ENCODE results near the gene FAM98C. TPM values are rescaled to one million over a fixed set of nuclear protein-coding genes. Genes with fewer than 3 reads are reported as not detected.

FAM98C gene
- total and polyA plus RNA-seq, 5 donors from 2014 or later: 17.2 to 41.3 (median 20.0) TPM

DNA sequence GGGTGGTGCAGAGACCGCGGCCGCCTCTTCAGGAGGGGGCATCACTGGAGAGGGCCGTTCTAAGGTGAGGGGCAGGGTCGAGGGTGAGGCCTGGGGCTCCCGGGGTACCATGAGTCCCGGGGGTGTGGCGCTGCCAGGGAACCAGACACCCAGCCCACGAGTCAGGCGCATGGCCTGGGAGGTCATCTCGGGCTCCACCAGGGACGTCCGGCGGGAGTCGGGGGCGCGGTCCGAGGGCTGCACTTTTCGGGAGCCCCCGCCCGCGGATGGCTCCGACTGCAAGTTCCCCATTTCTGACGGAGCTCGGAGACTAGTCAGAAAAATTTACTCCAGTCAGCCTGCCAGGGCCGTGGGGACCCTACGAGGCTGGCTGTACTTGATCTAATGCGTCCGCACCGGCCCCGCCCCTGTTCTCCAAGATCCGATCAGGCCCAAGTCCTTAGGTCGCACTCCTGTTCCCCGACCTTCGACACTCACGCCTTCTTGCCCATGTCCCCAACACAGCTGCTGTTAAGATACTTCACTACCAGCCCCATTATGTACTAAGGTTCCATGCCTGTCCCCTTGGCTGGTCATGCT is 15.8 kb upstream of the FAM98C start:
- Mint-ChIP-seq H3K36me3 (peaks cover 27% of the 10 kb centered on the region), H3K27ac (peak overlapping the region; percentile 68 to 94 (median 84)), H3K9me3 (peaks cover 0 to 2% (median 0%) of the 10 kb centered on the region in 7 donors), H3K4me1 (peaks cover 0 to 25% (median 7%) of the 10 kb centered on the region in 4 donors), H3K4me3 (peak overlapping the region; percentile 89 to 94 (median 92)), H3K27me3 (peaks cover 39% of the 10 kb centered on the region)
- Histone ChIP-seq H3K27ac (ENCODE audit: insufficient read depth, low read length, poor library complexity, severe bottlenecking) (no peak overlapping the region), H3K4me1 (ENCODE audit: control insufficient read depth, insufficient read depth, low read length, poor library complexity, severe bottlenecking) (peaks cover 39% of the 10 kb centered on the region), H3K27me3 (ENCODE audit: control insufficient read depth, insufficient read depth, low read length) (peaks cover 4% of the 10 kb centered on the region), H3K4me3 (ENCODE audit: low read depth, low read length) (peak overlapping the region; percentile 69), H3K9me3 (ENCODE audit: control insufficient read depth in 2 of 2, low read length in 2 of 2) (no peaks in the 10 kb centered on the region), H3K36me3 (ENCODE audit: control insufficient read depth, insufficient read depth, low read length) (peaks cover 23% of the 10 kb centered on the region)
- DNase-seq (no peak), ATAC-seq (ENCODE audit: low read depth in 2 of 2) (peak in 1 of 2 donors; percentile 16)

DNA sequence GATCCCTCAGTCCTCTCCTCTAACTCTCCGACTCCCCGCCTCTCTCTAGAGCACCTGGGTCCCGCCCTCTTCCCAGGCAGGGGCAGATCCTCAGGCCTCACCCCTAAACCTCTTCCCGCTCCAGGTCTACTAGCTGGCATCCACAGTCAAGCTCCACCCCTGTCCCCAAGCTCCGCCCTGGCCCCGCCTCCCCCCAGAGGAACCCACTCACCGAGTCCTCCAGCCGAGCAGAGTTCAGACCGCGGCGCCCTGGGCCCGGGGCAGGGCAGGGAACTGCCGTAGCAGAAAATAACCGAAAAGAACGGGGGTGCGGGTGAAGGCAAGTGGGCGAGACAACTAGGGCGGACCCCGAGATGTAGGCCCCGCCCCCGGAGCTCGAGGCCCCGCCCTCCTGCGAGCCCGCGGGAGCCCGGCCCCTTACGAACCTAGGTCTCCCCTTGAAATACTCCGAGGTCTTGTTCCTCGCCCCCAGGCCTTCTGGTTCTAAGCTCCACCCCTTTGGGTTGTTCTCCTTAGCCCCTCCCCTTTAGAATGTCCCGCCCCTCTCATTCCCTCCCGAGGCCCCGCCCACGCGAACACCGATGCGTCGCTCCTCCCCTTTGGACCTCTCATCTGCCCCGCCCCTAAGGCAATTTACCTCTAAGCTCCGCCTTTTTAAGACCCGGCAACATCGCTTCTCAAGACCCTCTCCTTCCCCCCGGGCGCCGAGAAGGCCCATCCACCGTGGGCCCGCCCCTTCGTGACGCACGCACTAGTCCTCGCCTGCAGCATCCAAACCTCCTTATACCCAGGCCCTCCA is 15.1 kb upstream of the FAM98C start, which contains the start of gene GGN:
GGN (minus strand) TSS at position 485 of the 799 bp plus-strand sequence. CDS start 773 bp downstream, outside the sequence.
- H3K27me3 Mint-ChIP-seq: peaks cover 42% of the 10 kb centered on the region
- Histone ChIP-seq H3K27me3 (ENCODE audit: control insufficient read depth, insufficient read depth, low read length) (peaks cover 4% of the 10 kb centered on the region), H3K9me3 (ENCODE audit: control insufficient read depth in 2 of 2, low read length in 2 of 2) (no peaks in the 10 kb centered on the region), H3K4me3 (ENCODE audit: low read depth, low read length) (peak within 1 kb of the TSS; percentile 69), H3K36me3 (ENCODE audit: control insufficient read depth, insufficient read depth, low read length) (peaks cover 18% of the 10 kb centered on the region), H3K27ac (ENCODE audit: insufficient read depth, low read length, poor library complexity, severe bottlenecking) (no peak within 1 kb of the TSS), H3K4me1 (ENCODE audit: control insufficient read depth, insufficient read depth, low read length, poor library complexity, severe bottlenecking) (peaks cover 39% of the 10 kb centered on the region)
- H3K4me1 Mint-ChIP-seq: peaks cover 0 to 23% (median 7%) of the 10 kb centered on the region in 4 donors
- peaks cover 20% of the 10 kb centered on the region for H3K36me3 Mint-ChIP-seq
- H3K9me3 Mint-ChIP-seq: peaks cover 0 to 2% (median 0%) of the 10 kb centered on the region in 7 donors
- DNase-seq: peak; percentile 74 to 82 (median 74)
- H3K4me3 Mint-ChIP-seq: peak within 1 kb of the TSS; percentile 89 to 94 (median 92)
- peak within 1 kb of the TSS; percentile 94 to 95 (median 94) for H3K27ac Mint-ChIP-seq
- ATAC-seq (ENCODE audit: low read depth in 2 of 2): peak; percentile 68 to 74

- H3K4me1 Mint-ChIP-seq: peaks cover under 1 to 24% (median 7%) of the 10 kb centered on the region in 4 donors
- H3K36me3 Mint-ChIP-seq: peaks cover 12% of the 10 kb centered on the region
- H3K9me3 Mint-ChIP-seq: peaks cover 0 to 1% (median 0%) of the 10 kb centered on the region in 7 donors
- peak within 1 kb of the TSS; percentile 55 for H3K4me3 ChIP-seq (ENCODE audit: low read depth, low read length)
- H3K27ac ChIP-seq (ENCODE audit: insufficient read depth, low read length, poor library complexity, severe bottlenecking): no peak within 1 kb of the TSS
- ATAC-seq (ENCODE audit: low read depth in 2 of 2) (no peak), DNase-seq (no peak)
- peaks cover 39% of the 10 kb centered on the region for H3K4me1 ChIP-seq (ENCODE audit: control insufficient read depth, insufficient read depth, low read length, poor library complexity, severe bottlenecking)
- H3K27me3 Mint-ChIP-seq: peaks cover 44% of the 10 kb centered on the region
- peaks cover 4% of the 10 kb centered on the region for H3K27me3 ChIP-seq (ENCODE audit: control insufficient read depth, insufficient read depth, low read length)
- peaks cover 11% of the 10 kb centered on the region for H3K36me3 ChIP-seq (ENCODE audit: control insufficient read depth, insufficient read depth, low read length)
- H3K27ac Mint-ChIP-seq: peak within 1 kb of the TSS; percentile 94 to 95 (median 94)
- no peaks in the 10 kb centered on the region for H3K9me3 ChIP-seq (ENCODE audit: control insufficient read depth in 2 of 2, low read length in 2 of 2)
- peak within 1 kb of the TSS; percentile 89 to 94 (median 92) for H3K4me3 Mint-ChIP-seq
Observed at GRCh38 chr19:38388349-38389100, 14.4 kb upstream of the FAM98C start, which contains the start of gene SPRED3. Gene SPRED3 (plus strand): TSS chr19:38388697. CDS start chr19:38390303, 1,606 bp downstream.

DNA sequence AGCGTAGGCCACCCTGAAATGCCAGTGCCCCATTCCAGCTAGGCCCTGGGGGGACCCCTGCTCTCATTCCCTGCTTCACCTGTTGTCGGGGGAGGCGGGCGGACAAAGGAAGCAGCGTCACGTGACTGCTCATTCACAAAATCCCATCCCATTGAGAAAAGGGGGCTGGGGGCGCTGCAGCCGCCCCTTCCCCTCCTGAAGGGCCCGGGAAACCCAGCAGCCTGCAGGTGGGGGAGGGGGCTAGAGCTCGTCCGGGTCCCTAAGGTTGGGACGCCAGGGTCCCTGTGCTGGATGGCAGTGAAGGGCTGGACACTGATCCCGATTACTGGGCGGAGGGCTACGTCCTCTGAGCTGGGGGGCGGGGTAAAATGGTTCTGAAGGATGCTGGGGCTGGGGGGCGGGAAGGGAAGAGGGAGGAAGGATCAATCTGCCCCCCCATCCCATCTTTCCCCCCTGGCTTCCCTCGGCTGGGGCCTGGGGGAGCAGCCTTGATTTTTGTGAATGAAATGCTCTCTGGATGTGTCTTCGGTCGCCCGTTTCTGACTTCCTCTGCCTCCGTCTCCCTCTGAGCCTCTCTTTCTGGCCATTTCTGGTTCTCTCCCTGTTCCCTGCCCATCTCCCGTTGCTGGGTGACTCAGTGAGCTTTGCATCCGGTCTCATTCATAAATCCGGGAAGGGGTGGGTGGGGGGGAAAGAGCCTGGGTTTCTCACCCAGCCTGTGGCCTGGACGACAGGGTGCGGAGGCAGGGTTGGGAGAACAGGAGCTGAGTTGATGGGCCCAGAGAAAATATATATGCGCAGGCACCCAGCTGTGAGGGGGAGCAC is 13.6 kb upstream of the FAM98C start:
- ATAC-seq (ENCODE audit: low read depth in 2 of 2) (no peak), DNase-seq (no peak)
- Histone ChIP-seq H3K27me3 (ENCODE audit: control insufficient read depth, insufficient read depth, low read length) (peaks cover 4% of the 10 kb centered on the region), H3K36me3 (ENCODE audit: control insufficient read depth, insufficient read depth, low read length) (peaks cover 3% of the 10 kb centered on the region), H3K9me3 (ENCODE audit: control insufficient read depth in 2 of 2, low read length in 2 of 2) (no peaks in the 10 kb centered on the region), H3K4me1 (ENCODE audit: control insufficient read depth, insufficient read depth, low read length, poor library complexity, severe bottlenecking) (peaks cover 40% of the 10 kb centered on the region), H3K27ac (ENCODE audit: insufficient read depth, low read length, poor library complexity, severe bottlenecking) (no peak overlapping the region), H3K4me3 (ENCODE audit: low read depth, low read length) (no peak overlapping the region)
- Mint-ChIP-seq H3K27ac (peak overlapping the region in 1 of 3 donors; percentile 62), H3K27me3 (peaks cover 50% of the 10 kb centered on the region), H3K4me1 (peaks cover 5 to 32% (median 7%) of the 10 kb centered on the region in 4 donors), H3K9me3 (peaks cover 0 to 1% (median 0%) of the 10 kb centered on the region in 7 donors), H3K36me3 (peaks cover 7% of the 10 kb centered on the region), H3K4me3 (peak overlapping the region in 3 of 4 donors; percentile 18 to 66 (median 57))

- peaks cover 5 to 36% (median 7%) of the 10 kb centered on the region in 4 donors for H3K4me1 Mint-ChIP-seq
- DNase-seq: no peak
- peak overlapping the region; percentile 16 to 85 (median 57) for H3K4me3 Mint-ChIP-seq
- peaks cover 49% of the 10 kb centered on the region for H3K4me1 ChIP-seq (ENCODE audit: control insufficient read depth, insufficient read depth, low read length, poor library complexity, severe bottlenecking)
- H3K9me3 ChIP-seq (ENCODE audit: control insufficient read depth in 2 of 2, low read length in 2 of 2): no peaks in the 10 kb centered on the region
- ATAC-seq (ENCODE audit: low read depth in 2 of 2): no peak
- peaks cover 0 to 1% (median 0%) of the 10 kb centered on the region in 7 donors for H3K9me3 Mint-ChIP-seq
- H3K27ac Mint-ChIP-seq: peak overlapping the region in 1 of 3 donors; percentile 76
- peaks cover 6% of the 10 kb centered on the region for H3K36me3 Mint-ChIP-seq
- no peak overlapping the region for H3K4me3 ChIP-seq (ENCODE audit: low read depth, low read length)
- H3K27me3 Mint-ChIP-seq: peaks cover 50% of the 10 kb centered on the region
- peaks cover 4% of the 10 kb centered on the region for H3K27me3 ChIP-seq (ENCODE audit: control insufficient read depth, insufficient read depth, low read length)
- H3K27ac ChIP-seq (ENCODE audit: insufficient read depth, low read length, poor library complexity, severe bottlenecking): no peak overlapping the region
- no peaks in the 10 kb centered on the region for H3K36me3 ChIP-seq (ENCODE audit: control insufficient read depth, insufficient read depth, low read length)
Observed at GRCh38 chr19:38389957-38390924, 12.7 kb upstream of the FAM98C start.

- Histone ChIP-seq H3K4me1 (ENCODE audit: control insufficient read depth, insufficient read depth, low read length, poor library complexity, severe bottlenecking) (peaks cover 44% of the 10 kb centered on the region), H3K36me3 (ENCODE audit: control insufficient read depth, insufficient read depth, low read length) (no peaks in the 10 kb centered on the region), H3K4me3 (ENCODE audit: low read depth, low read length) (no peak overlapping the region), H3K9me3 (ENCODE audit: control insufficient read depth in 2 of 2, low read length in 2 of 2) (no peaks in the 10 kb centered on the region), H3K27me3 (ENCODE audit: control insufficient read depth, insufficient read depth, low read length) (peaks cover 4% of the 10 kb centered on the region), H3K27ac (ENCODE audit: insufficient read depth, low read length, poor library complexity, severe bottlenecking) (no peak overlapping the region)
- peaks cover 6% of the 10 kb centered on the region for H3K36me3 Mint-ChIP-seq
- DNase-seq (no peak), ATAC-seq (ENCODE audit: low read depth in 2 of 2) (no peak)
- peaks cover 50% of the 10 kb centered on the region for H3K27me3 Mint-ChIP-seq
- peak overlapping the region in 1 of 4 donors; percentile 67 for H3K4me3 Mint-ChIP-seq
- peaks cover 5 to 42% (median 13%) of the 10 kb centered on the region in 4 donors for H3K4me1 Mint-ChIP-seq
- H3K27ac Mint-ChIP-seq: peak overlapping the region in 1 of 3 donors; percentile 40
- peaks cover 0 to 1% (median 0%) of the 10 kb centered on the region in 7 donors for H3K9me3 Mint-ChIP-seq
Observed at GRCh38 chr19:38391911-38392464, 10.9 kb upstream of the FAM98C start.
